Measurements from ENCODE around the gene ERO1A.

DNA sequence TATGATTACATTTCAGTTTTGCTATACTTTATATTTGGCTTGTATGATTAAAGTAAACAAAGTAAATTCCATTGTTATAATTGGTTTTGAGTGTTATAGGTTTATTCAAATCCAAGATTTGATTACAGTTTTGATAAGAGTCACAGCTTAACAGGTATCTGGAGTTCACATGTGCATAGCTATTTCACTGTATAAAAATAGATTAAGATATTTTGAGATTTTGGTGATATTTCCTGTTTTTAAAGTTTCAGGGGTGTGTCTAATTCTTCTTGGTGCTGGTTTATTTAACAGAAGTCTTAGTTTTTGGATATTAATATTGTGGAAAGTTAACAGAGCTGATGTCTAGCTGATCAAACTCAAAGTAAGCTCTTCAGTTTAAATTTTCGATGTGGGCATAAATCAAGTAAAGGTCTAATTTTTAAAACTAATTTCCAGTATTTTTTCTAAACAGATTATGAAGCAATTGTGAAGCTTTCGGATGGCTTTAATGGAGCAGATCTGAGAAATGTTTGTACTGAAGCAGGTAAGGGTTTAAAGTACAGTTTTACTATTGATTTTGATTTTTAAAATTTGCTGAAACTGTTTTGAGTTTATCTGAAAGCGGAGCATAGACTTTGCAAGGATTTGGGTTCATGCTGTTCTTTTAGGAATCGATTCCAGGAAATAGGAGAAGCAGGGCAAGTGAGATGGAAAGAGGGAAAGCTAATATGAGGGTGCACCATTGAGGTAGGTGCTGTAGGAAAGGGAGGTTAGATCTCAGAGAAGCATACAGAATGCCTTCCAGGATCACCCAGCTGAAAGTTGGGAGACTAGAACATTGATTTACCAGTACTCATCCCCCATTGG lies 28.4 kb upstream of the ERO1A start:
- TF ChIP-seq, protein P1, sequence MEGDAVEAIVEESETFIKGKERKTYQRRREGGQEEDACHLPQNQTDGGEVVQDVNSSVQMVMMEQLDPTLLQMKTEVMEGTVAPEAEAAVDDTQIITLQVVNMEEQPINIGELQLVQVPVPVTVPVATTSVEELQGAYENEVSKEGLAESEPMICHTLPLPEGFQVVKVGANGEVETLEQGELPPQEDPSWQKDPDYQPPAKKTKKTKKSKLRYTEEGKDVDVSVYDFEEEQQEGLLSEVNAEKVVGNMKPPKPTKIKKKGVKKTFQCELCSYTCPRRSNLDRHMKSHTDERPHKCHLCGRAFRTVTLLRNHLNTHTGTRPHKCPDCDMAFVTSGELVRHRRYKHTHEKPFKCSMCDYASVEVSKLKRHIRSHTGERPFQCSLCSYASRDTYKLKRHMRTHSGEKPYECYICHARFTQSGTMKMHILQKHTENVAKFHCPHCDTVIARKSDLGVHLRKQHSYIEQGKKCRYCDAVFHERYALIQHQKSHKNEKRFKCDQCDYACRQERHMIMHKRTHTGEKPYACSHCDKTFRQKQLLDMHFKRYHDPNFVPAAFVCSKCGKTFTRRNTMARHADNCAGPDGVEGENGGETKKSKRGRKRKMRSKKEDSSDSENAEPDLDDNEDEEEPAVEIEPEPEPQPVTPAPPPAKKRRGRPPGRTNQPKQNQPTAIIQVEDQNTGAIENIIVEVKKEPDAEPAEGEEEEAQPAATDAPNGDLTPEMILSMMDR (IDR thresholded peaks at IDR 0.05) = no peak
- no peak for TF ChIP-seq POLR2AphosphoS5 (IDR thresholded peaks at IDR 0.05)
- no peak for TF ChIP-seq POLR2A (IDR thresholded peaks at IDR 0.05; ENCODE audit: low read depth)

All from esophagus muscularis mucosa (tissue), 3 donors.